HEK293T (cell line): ENCODE results near the gene WWC2.

ENCODE experiments used
- CTCF ChIA-PET: fragments of 350-600 bp; formaldehyde crosslinking; extraction: SDS; loops from one replicate; lab custom pipeline; 2021; ENCODE audit warnings: antibody characterized with exemption, inconsistent platforms; lab: Yijun Ruan, JAX
- POLR2A ChIA-PET: fragments of 350-600 bp; formaldehyde crosslinking; extraction: SDS; loops from one replicate; lab custom pipeline; 2020; ENCODE audit warnings: antibody characterized with exemption, inconsistent platforms; lab: Yijun Ruan, JAX
- DNase-seq: peaks from one replicate; pipeline ENCODE4 v3.0.0; 2012; ENCODE audit warnings: mixed read lengths; ENCODE audit errors: extremely low spot score
- ARNT ChIP-seq: fragments of 450-650 bp; IDR thresholded peaks from 2 replicates; pipeline ENCODE4 v1.6.1; 2017; ENCODE audit warnings: mild to moderate bottlenecking
- BHLHE40 ChIP-seq: fragments of 450-650 bp; IDR thresholded peaks from 2 replicates; pipeline ENCODE4 v1.6.1; 2016; ENCODE audit warnings: mild to moderate bottlenecking, moderate library complexity, borderline replicate concordance
- CTBP1 ChIP-seq: fragments of 450-650 bp; IDR thresholded peaks from 2 replicates; pipeline ENCODE4 v1.6.1; 2016; ENCODE audit warnings: borderline replicate concordance
- ELF4 ChIP-seq: fragments of 450-650 bp; IDR thresholded peaks from 2 replicates; pipeline ENCODE4 v1.6.1; 2017; ENCODE audit warnings: antibody characterized with exemption
- FOXA1 ChIP-seq: fragments of 450-650 bp; IDR thresholded peaks from 2 replicates; pipeline ENCODE4 v1.6.1; 2016; ENCODE audit warnings: mild to moderate bottlenecking
- FOXK2 ChIP-seq: fragments of 450-650 bp; IDR thresholded peaks from 2 replicates; pipeline ENCODE4 v1.6.1; 2016; ENCODE audit warnings: mild to moderate bottlenecking
- FOXM1 ChIP-seq: fragments of 450-650 bp; IDR thresholded peaks from 2 replicates; pipeline ENCODE4 v1.6.1; 2017; ENCODE audit warnings: mild to moderate bottlenecking, borderline replicate concordance
- HDGF ChIP-seq: fragments of 450-650 bp; IDR thresholded peaks from 2 replicates; pipeline ENCODE4 v1.6.1; 2017; ENCODE audit warnings: antibody characterized with exemption, borderline replicate concordance
- L3MBTL2 ChIP-seq: fragments of 450-650 bp; conservative IDR thresholded peaks from 2 replicates; pipeline ENCODE4 v1.6.1; 2016; ENCODE audit warnings: mild to moderate bottlenecking
- LEF1 ChIP-seq: fragments of 450-650 bp; IDR thresholded peaks from 2 replicates; pipeline ENCODE4 v1.6.1; 2017; ENCODE audit warnings: mild to moderate bottlenecking, borderline replicate concordance
- NFRKB ChIP-seq: fragments of 450-650 bp; IDR thresholded peaks from 2 replicates; pipeline ENCODE4 v1.6.1; 2016; ENCODE audit warnings: mild to moderate bottlenecking, moderate library complexity
- PKNOX1 ChIP-seq: fragments of 450-650 bp; IDR thresholded peaks from 2 replicates; pipeline ENCODE4 v1.6.1; 2016
- SP1 ChIP-seq: fragments of 450-650 bp; IDR thresholded peaks from 2 replicates; pipeline ENCODE4 v1.6.1; 2017
- SUZ12 ChIP-seq: fragments of 450-650 bp; IDR thresholded peaks from 2 replicates; pipeline ENCODE4 v1.6.1; 2016; ENCODE audit warnings: mild to moderate bottlenecking
- TARDBP ChIP-seq: fragments of 450-650 bp; IDR thresholded peaks from 2 replicates; pipeline ENCODE4 v1.6.1; 2016
- ZNF384 ChIP-seq: fragments of 450-650 bp; IDR thresholded peaks from 2 replicates; pipeline ENCODE4 v1.6.1; 2016

The WWC2 gene

GRCh38 chr4:183264614-183265013, 165.6 kb downstream of the WWC2 start:
- ChIA-PET POLR2A (no interaction called here), CTCF (interaction anchor here (1.1 to 1.4 kb wide), 3 partner anchors 191 to 340 kb away, joined by 3 to 6 read pairs (median 5); no protein-coding TSS in a partner anchor)
- DNase-seq = no peak
- TF ChIP-seq SP1 = no peak
- no peak for TF ChIP-seq FOXK2
- no peak for TF ChIP-seq LEF1
- no peak for TF ChIP-seq FOXA1
- TF ChIP-seq ELF4 = no peak
- no peak for TF ChIP-seq BHLHE40
- TF ChIP-seq TARDBP = no peak
- no peak for TF ChIP-seq NFRKB
- no peak for TF ChIP-seq CTBP1
- TF ChIP-seq L3MBTL2 = no peak
- TF ChIP-seq ARNT = no peak

GRCh38 chr4:183266371-183266770, 167.3 kb downstream of the WWC2 start:
- POLR2A ChIA-PET = no interaction called here
- CTCF ChIA-PET = no interaction called here
- DNase-seq = no peak
- TF ChIP-seq ARNT (no peak), NFRKB (no peak), LEF1 (no peak), CTBP1 (no peak), BHLHE40 (no peak), FOXM1 (no peak), FOXK2 (no peak), ELF4 (no peak), HDGF (no peak), L3MBTL2 (no peak), ZNF384 (no peak), FOXA1 (no peak), SP1 (no peak)

- ChIA-PET POLR2A (interaction anchor here (1.3 kb wide), 1 partner anchor 130 kb away, joined by 3 read pairs; no protein-coding TSS in a partner anchor), CTCF (no interaction called here)
- DNase-seq = no peak
- TF ChIP-seq ELF4 (no peak), FOXK2 (no peak), FOXM1 (no peak), ZNF384 (no peak), SUZ12 (no peak), TARDBP (no peak), CTBP1 (no peak), ARNT (no peak), PKNOX1 (no peak), FOXA1 (no peak), L3MBTL2 (no peak), NFRKB (no peak), SP1 (no peak), BHLHE40 (no peak), LEF1 (no peak), HDGF (no peak)
Observed at GRCh38 chr4:183268556-183268955, 169.5 kb downstream of the WWC2 start.

DNA sequence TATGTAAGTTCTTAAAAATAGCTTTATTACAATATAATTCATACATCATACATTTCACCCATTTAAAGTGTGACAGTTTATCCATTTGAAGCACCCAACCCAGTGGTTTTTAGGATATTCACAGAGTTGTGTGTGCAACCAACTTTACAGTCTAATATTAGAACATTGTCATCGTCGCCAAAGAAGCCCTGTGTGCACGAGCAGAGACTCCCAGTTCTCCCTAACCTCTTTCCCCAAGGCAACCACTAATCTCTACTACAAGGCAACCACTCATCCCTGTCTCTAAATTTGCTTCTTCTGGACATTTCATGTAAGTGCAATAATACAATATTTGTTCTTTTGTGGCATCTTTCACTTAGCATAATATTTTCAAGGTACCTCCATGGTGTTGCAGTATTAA, 173.3 kb downstream of the WWC2 start:
- DNase-seq = no peak
- ChIA-PET CTCF (interaction anchor here (1.6 kb wide), 1 partner anchor 10 kb away, joined by 4 read pairs; no protein-coding TSS in a partner anchor), POLR2A (no interaction called here)
- TF ChIP-seq FOXM1 = no peak
- no peak for TF ChIP-seq SP1
- no peak for TF ChIP-seq FOXK2
- TF ChIP-seq ELF4 = no peak

DNA sequence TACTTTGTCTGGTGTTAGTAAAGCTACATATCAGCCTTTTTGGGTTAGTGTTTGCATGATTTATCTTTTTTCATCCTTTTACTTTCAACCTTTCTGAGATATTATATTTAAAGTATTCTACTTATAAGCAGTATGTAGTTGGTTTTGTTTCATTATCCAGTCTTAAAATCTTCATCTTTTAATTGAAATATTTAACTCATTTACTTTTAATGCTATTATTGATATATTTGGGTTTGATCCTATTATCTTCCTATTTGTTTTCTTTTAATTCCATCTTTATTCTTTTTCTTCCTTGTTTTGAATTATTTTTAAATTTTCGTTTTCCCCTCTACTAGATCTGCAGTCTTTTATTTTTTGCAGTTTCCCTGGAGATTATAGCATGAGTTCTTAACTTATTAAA, 177.0 kb downstream of the WWC2 start:
- ChIA-PET POLR2A (no interaction called here), CTCF (no interaction called here)
- TF ChIP-seq FOXK2 (no peak), ELF4 (no peak), FOXM1 (no peak), BHLHE40 (no peak)
- DNase-seq = no peak

- TF ChIP-seq NFRKB (no peak), FOXA1 (no peak), L3MBTL2 (no peak), TARDBP (no peak), ZNF384 (no peak), CTBP1 (no peak), FOXK2 (no peak), BHLHE40 (no peak), ARNT (no peak), FOXM1 (no peak)
- CTCF ChIA-PET = no interaction called here
Observed at GRCh38 chr4:183284258-183284785, 185.3 kb downstream of the WWC2 start.

GRCh38 chr4:183284965-183285364, 185.9 kb downstream of the WWC2 start:
- TF ChIP-seq ELF4 = no peak
- TF ChIP-seq SUZ12 = no peak
- no peak for TF ChIP-seq FOXM1
- TF ChIP-seq FOXK2 = no peak
- TF ChIP-seq CTBP1 = no peak
- TF ChIP-seq FOXA1 = no peak
- no peak for TF ChIP-seq LEF1
- no peak for TF ChIP-seq L3MBTL2
- TF ChIP-seq HDGF = no peak
- no peak for TF ChIP-seq SP1
- TF ChIP-seq NFRKB = no peak
- no peak for TF ChIP-seq TARDBP
- TF ChIP-seq PKNOX1 = no peak
- TF ChIP-seq ZNF384 = no peak
- TF ChIP-seq ARNT = no peak
- TF ChIP-seq BHLHE40 = no peak
- DNase-seq = no peak
- POLR2A ChIA-PET = no interaction called here
- CTCF ChIA-PET = no interaction called here

More at GRCh38 chr4:183284258-183284785, 185.3 kb downstream of the WWC2 start:
- DNase-seq = no peak
- POLR2A ChIA-PET = no interaction called here
